Loucy (cell line): ENCODE measurements around the gene BRINP3.

ENCODE experiments used
- CTCF ChIP-seq: fragments of 200-600 bp; sonication (generic); conservative IDR thresholded peaks from 2 replicates; pipeline ENCODE4 v1.5.1; 2014; ENCODE audit warnings: mild to moderate bottlenecking, antibody characterized with exemption, low read length
- EZH2phosphoT487 ChIP-seq: fragments of 200-600 bp; IDR thresholded peaks from 2 replicates; pipeline ENCODE4 v1.6.1; 2018; ENCODE audit warnings: antibody characterized with exemption, mild to moderate bottlenecking, moderate library complexity, borderline replicate concordance

- TF ChIP-seq CTCF (no peak), EZH2phosphoT487 (no peak)
These were observed 110.5 kb downstream of the BRINP3 start for GRCh38 chr1:190367200-190367599.
